Endothelial cell of umbilical vein (primary cell): Measurements from ENCODE around the gene TRMT10B. TPM values are rescaled to one million over a fixed set of nuclear protein-coding genes. Genes with fewer than 3 reads are reported as not detected.

Experiments
- BruUV-seq: library from RNA; stranded (reverse); fragments of 400-500 nt; replicated peaks from 2 replicates; lab custom pipeline; 2021; lab: Mats Ljungman, UMichigan
- CTCF ChIA-PET: fragments of 300-600, 350-600 bp; sonication (Branson Sonifier 250); formaldehyde crosslinking; loops from one replicate; lab custom pipeline; 2021; ENCODE audit warnings: antibody characterized with exemption, inconsistent platforms; lab: Charles Lee
- POLR2A ChIA-PET: fragments of 300-600, 350-600 bp; sonication (Branson Sonifier 250); formaldehyde crosslinking; loops from one replicate; lab custom pipeline; 2021; ENCODE audit warnings: antibody characterized with exemption, inconsistent platforms; lab: Charles Lee
- DNase-seq: peaks from one replicate; pipeline ENCODE4 v3.0.0-alpha.2; 2011; ENCODE audit warnings: low read depth, low spot score
- FAIRE-seq: peaks from 2 replicates; lab custom pipeline; 2011; peaks lifted over from hg19 to GRCh38; lab: Jason Lieb, UNC
- H2AFZ ChIP-seq: 2 replicates; pipeline ENCODE4 v1.6.0; 2012; ENCODE audit warnings: low read depth, low read length, control low read depth, inconsistent platforms
- H3K27ac ChIP-seq: 2 replicates; pipeline ENCODE4 v1.5.1; 2011; ENCODE audit warnings: low read depth, mild to moderate bottlenecking, control low read depth, low read length, moderate library complexity; ENCODE audit not compliant: insufficient read depth
- H3K27me3 ChIP-seq, 2 experiments: 2 replicates each; pipeline versions ENCODE4 v1.6.0 to v1.6.1; 2011; ENCODE audit warnings: low read length in 2 of 2, mixed read lengths in 1 of 2; ENCODE audit not compliant: control insufficient read depth in 2 of 2, insufficient read depth in 2 of 2
- H3K36me3 ChIP-seq, 2 experiments: 2 replicates in 1 of 2; 3 replicates in 1 of 2; pipeline ENCODE4 v1.5.1; 2011; ENCODE audit warnings: low read length in 2 of 2, mild to moderate bottlenecking in 1 of 2, moderate library complexity in 1 of 2; ENCODE audit not compliant: control insufficient read depth in 2 of 2, insufficient read depth in 2 of 2; ENCODE audit errors: extremely low read depth in 1 of 2
- H3K4me1 ChIP-seq: 3 replicates; pipeline ENCODE4 v1.5.1; 2011; ENCODE audit warnings: mild to moderate bottlenecking, low read length; ENCODE audit not compliant: control insufficient read depth, insufficient read depth; ENCODE audit errors: extremely low read depth
- H3K4me2 ChIP-seq: 2 replicates; pipeline ENCODE4 v1.6.1; 2011; ENCODE audit warnings: low read length, control low read depth, mixed read lengths; ENCODE audit not compliant: insufficient read depth
- H3K4me3 ChIP-seq, 3 experiments: fragments of 200-600 bp in 1 of 3; sonication (generic), shearing (Covaris generic) in 1 of 3; replicated peaks in 1 of 3; 2 replicates each; pipeline ENCODE4 v1.5.1; 2011 to 2016; ENCODE audit warnings: control low read depth in 3 of 3, low read length in 3 of 3, mild to moderate bottlenecking in 2 of 3, inconsistent platforms in 1 of 3, low read depth in 1 of 3, moderate library complexity in 1 of 3; ENCODE audit not compliant: insufficient read depth in 1 of 3
- H3K79me2 ChIP-seq: 2 replicates; pipeline ENCODE4 v1.6.0; 2012; ENCODE audit warnings: low read length, inconsistent platforms; ENCODE audit not compliant: control insufficient read depth, insufficient read depth
- H3K9ac ChIP-seq: replicated peaks from 2 replicates; pipeline ENCODE3; 2011; ENCODE audit warnings: low read length, control low read depth; ENCODE audit not compliant: insufficient read depth; ENCODE audit errors: extremely low read depth
- H3K9me1 ChIP-seq: replicated peaks from 3 replicates; pipeline ENCODE4 v1.6.0; 2011; ENCODE audit warnings: mild to moderate bottlenecking, low read length; ENCODE audit not compliant: control insufficient read depth, insufficient read depth; ENCODE audit errors: extremely low read depth
- H3K9me3 ChIP-seq: replicated peaks from 2 replicates; pipeline ENCODE4 v1.5.1; 2012; ENCODE audit warnings: low read length, inconsistent platforms; ENCODE audit not compliant: control insufficient read depth, insufficient read depth
- H4K20me1 ChIP-seq: replicated peaks from 2 replicates; pipeline ENCODE3; 2011; ENCODE audit warnings: mild to moderate bottlenecking, low read length; ENCODE audit not compliant: control insufficient read depth, insufficient read depth; ENCODE audit errors: extremely low read depth
- EZH2 ChIP-seq: IDR thresholded peaks from 2 replicates; pipeline ENCODE4 v1.6.1; 2012; ENCODE audit warnings: borderline replicate concordance, low read depth, mild to moderate bottlenecking, moderate library complexity, low read length, inconsistent platforms; ENCODE audit not compliant: severe bottlenecking
- FOS ChIP-seq: IDR thresholded peaks from 2 replicates; pipeline ENCODE4 v1.6.1; 2011; ENCODE audit warnings: mild to moderate bottlenecking, low read length, moderate library complexity, borderline replicate concordance; ENCODE audit not compliant: insufficient read depth
- GATA2 ChIP-seq: IDR thresholded peaks from 2 replicates; pipeline ENCODE4 v1.7.0; 2011; ENCODE audit warnings: low read depth, mild to moderate bottlenecking, moderate library complexity, mixed read lengths, low read length; ENCODE audit not compliant: insufficient read length, insufficient read depth
- JUN ChIP-seq: IDR thresholded peaks from 2 replicates; pipeline ENCODE4 v1.6.1; 2011; ENCODE audit warnings: borderline replicate concordance, low read depth; ENCODE audit not compliant: insufficient read length, insufficient read depth
- MAX ChIP-seq: IDR thresholded peaks from 2 replicates; pipeline ENCODE4 v1.6.1; 2011; ENCODE audit not compliant: insufficient read depth, insufficient read length
- MYC ChIP-seq: IDR thresholded peaks from one replicate; pipeline ENCODE4 v1.6.1; 2011; ENCODE audit warnings: mild to moderate bottlenecking, low read depth, low read length
- POLR2A ChIP-seq: IDR thresholded peaks from 2 replicates; pipeline ENCODE4 v1.6.1; 2012; ENCODE audit warnings: low read depth, mild to moderate bottlenecking, control low read depth, low read length
- POLR2AphosphoS5 ChIP-seq: IDR thresholded peaks from 2 replicates; pipeline ENCODE4 v1.6.1; 2012; ENCODE audit warnings: low read depth, mild to moderate bottlenecking, control low read depth, low read length, moderate library complexity; ENCODE audit not compliant: insufficient read depth
- dilution Hi-C: fragments of 300-500 bp; cut with MboI; formaldehyde crosslinking; loops from one replicate; pipeline ENCODE4 v1.15.0; 2019; ENCODE audit warnings: low sequenced_read_pairs; ENCODE audit not compliant: extremely low pct_ligation_motif_present
- intact Hi-C: fragments of 100-400 bp; cut with micrococcal nuclease; formaldehyde crosslinking; loops from one replicate; pipeline ENCODE4 v1.10.0; 2022
- polyA plus RNA-seq, 4 experiments: library from polyadenylated mRNA; depleted of rRNA in 3 of 4; stranded (reverse) in 3 of 4; unstranded in 1 of 4; fragments of >200 nt; gene quantifications; 2 replicates each; pipeline versions ENCODE4 v1.2.1 to v1.2.3, GENCODE V29; 2011 to 2012; ENCODE audit warnings: missing spikeins in 1 of 4
- total RNA-seq: library from RNA; stranded (reverse); gene quantifications from 2 replicates; pipeline ENCODE4 v1.2.3, GENCODE V29; 2021
- TF ChIP-seq, protein P1 (sequence below), 2 donors: IDR thresholded peaks; 1 replicate in 1 of 2; 2 replicates in 1 of 2; pipeline ENCODE4 v1.5.1; 2011; ENCODE audit warnings: low read length in 2 of 2, mild to moderate bottlenecking in 2 of 2, moderate library complexity in 2 of 2, control low read depth in 1 of 2, inconsistent platforms in 1 of 2, low read depth in 1 of 2; ENCODE audit not compliant: insufficient read depth in 1 of 2; ENCODE audit errors: extremely low read depth in 1 of 2

The TRMT10B gene
- total and polyA plus RNA-seq, 2 donors (not counting 3 experiments of a cell fraction or from before 2014, with no cell fraction given) = 3.0 to 7.0 TPM

DNA sequence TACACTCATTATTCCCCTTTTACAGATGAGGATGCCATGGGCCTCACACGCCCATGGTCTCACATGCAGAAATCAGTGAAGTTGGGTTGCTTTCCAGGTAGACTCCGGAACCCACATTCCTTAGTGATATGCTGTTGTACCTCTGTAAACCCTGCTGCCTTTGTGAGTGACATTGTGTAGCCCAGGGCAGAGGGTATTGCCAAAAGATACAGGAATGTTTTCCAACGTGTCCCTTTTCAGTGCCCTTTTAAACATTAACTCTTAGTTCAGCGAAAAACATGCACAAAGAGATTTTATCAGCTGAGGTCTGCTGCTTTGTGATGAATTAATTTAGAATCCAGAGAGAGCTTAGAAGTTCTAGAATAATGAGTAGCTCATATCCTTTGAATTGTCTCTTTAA lies 38.3 kb upstream of the TRMT10B start:
- Histone ChIP-seq H3K36me3 (no peaks in the 10 kb centered on the region), H3K9ac (no peak overlapping the region), H3K27ac (no peak overlapping the region), H3K27me3 (peaks cover 4 to 12% of the 10 kb centered on the region in 2 experiments), H4K20me1 (no peaks in the 10 kb centered on the region), H3K4me1 (no peaks in the 10 kb centered on the region), H3K4me2 (no peak overlapping the region), H3K4me3 (no peak overlapping the region), H3K9me1 (no peaks in the 10 kb centered on the region), H3K9me3 (no peaks in the 10 kb centered on the region), H3K79me2 (no peaks in the 10 kb centered on the region), H2AFZ (no peak overlapping the region)
- DNase-seq (no peak), FAIRE-seq (no peak)
- no peak for TF ChIP-seq POLR2AphosphoS5
- TF ChIP-seq FOS = no peak
- TF ChIP-seq MYC = no peak
- TF ChIP-seq JUN = no peak
- no peak for TF ChIP-seq MAX
- no peak for TF ChIP-seq GATA2
- no peak for TF ChIP-seq POLR2A
- TF ChIP-seq, protein P1, sequence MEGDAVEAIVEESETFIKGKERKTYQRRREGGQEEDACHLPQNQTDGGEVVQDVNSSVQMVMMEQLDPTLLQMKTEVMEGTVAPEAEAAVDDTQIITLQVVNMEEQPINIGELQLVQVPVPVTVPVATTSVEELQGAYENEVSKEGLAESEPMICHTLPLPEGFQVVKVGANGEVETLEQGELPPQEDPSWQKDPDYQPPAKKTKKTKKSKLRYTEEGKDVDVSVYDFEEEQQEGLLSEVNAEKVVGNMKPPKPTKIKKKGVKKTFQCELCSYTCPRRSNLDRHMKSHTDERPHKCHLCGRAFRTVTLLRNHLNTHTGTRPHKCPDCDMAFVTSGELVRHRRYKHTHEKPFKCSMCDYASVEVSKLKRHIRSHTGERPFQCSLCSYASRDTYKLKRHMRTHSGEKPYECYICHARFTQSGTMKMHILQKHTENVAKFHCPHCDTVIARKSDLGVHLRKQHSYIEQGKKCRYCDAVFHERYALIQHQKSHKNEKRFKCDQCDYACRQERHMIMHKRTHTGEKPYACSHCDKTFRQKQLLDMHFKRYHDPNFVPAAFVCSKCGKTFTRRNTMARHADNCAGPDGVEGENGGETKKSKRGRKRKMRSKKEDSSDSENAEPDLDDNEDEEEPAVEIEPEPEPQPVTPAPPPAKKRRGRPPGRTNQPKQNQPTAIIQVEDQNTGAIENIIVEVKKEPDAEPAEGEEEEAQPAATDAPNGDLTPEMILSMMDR (IDR thresholded peaks at IDR 0.05; ENCODE audit: extremely low read depth in 1 of 2, insufficient read depth in 1 of 2, low read depth in 1 of 2, low read length in 2 of 2) = no peak
- no peak for TF ChIP-seq EZH2
- ChIA-PET CTCF (interaction anchor here (1.0 to 1.3 kb wide), 2 partner anchors 10 to 32 kb away, joined by 3 read pairs; no protein-coding TSS in a partner anchor), POLR2A (interaction anchor here (0.6 kb wide), 1 partner anchor 59 kb away, joined by 3 read pairs; no protein-coding TSS in a partner anchor)
- BruUV-seq = no TSS peak
- dilution Hi-C loops (no loop called here), intact Hi-C loops (loop anchor here (10.0 kb wide), 1 partner anchor 1720 kb away; no protein-coding TSS in a partner anchor)
